ENCODE data around the gene NUDT4. TPM values are rescaled to one million over a fixed set of nuclear protein-coding genes. Genes with fewer than 3 reads are reported as not detected.
"Not testable (repeated sequence)": the region's sequence is repeated elsewhere in the genome, so short reads cannot be mapped to it uniquely, and the experiment has no call there.

The NUDT4 gene
- total RNA-seq, 2 donors from 2014 or later, result 59.7 to 66.9 TPM

- Histone ChIP-seq H3K4me1 (peaks cover 57% of the 10 kb centered on the region), H3K27me3 (no peaks in the 10 kb centered on the region), H3K36me3 (replicated peaks in 1 of 2; ENCODE audit: insufficient read depth in 1 of 2, low read depth in 2 of 2) (no peaks in the 10 kb centered on the region), H3K9me3 (no peaks in the 10 kb centered on the region), H3K4me3 (no peak overlapping the region), H3K27ac (no peak overlapping the region)
- DNase-seq (no peak), ATAC-seq (no peak)
- 82 to 87% methylated on average over 1 of the region's 1 CpG for WGBS, 2 donors
- no peak for TF ChIP-seq POLR2A (IDR thresholded peaks at IDR 0.05)
- no peak for TF ChIP-seq CTCF (IDR thresholded peaks at IDR 0.05)
- intact Hi-C loops (cut with DNase I), result no loop called here
These were observed 52.1 kb downstream of the NUDT4 start for GRCh38 chr12:93429852-93430251.

GRCh38 chr12:93430280-93430679 is 52.6 kb downstream of the NUDT4 start:
- WGBS, 2 donors, result 76 to 80% methylated on average over 4 of the region's 4 CpGs
- TF ChIP-seq POLR2A (IDR thresholded peaks at IDR 0.05), result no peak
- TF ChIP-seq CTCF (IDR thresholded peaks at IDR 0.05), result no peak
- no peak overlapping the region for H3K4me3 ChIP-seq
- ATAC-seq (no peak), DNase-seq (no peak)
- H3K36me3 ChIP-seq (replicated peaks in 1 of 2; ENCODE audit: insufficient read depth in 1 of 2, low read depth in 2 of 2), result no peaks in the 10 kb centered on the region
- intact Hi-C loops (cut with DNase I), result no loop called here
- no peaks in the 10 kb centered on the region for H3K9me3 ChIP-seq
- peaks cover 52% of the 10 kb centered on the region for H3K4me1 ChIP-seq
- H3K27me3 ChIP-seq, result no peaks in the 10 kb centered on the region
- no peak overlapping the region for H3K27ac ChIP-seq

GRCh38 chr12:93432031-93432430 is 54.3 kb downstream of the NUDT4 start:
- H3K36me3 ChIP-seq (replicated peaks in 1 of 2; ENCODE audit: insufficient read depth in 1 of 2, low read depth in 2 of 2); intact Hi-C loops (cut with DNase I); H3K27ac ChIP-seq; ATAC-seq; H3K4me3 ChIP-seq; H3K9me3 ChIP-seq; H3K27me3 ChIP-seq; DNase-seq: not testable (repeated sequence)
- WGBS, 2 donors, result 90 to 95% methylated on average over 6 of the region's 6 CpGs
- H3K4me1 ChIP-seq, result peaks cover 36% of the 10 kb centered on the region

GRCh38 chr12:93434256-93434865 is 56.6 kb downstream of the NUDT4 start:
- Histone ChIP-seq H3K27me3 (no peaks in the 10 kb centered on the region), H3K4me1 (peaks cover 19% of the 10 kb centered on the region), H3K36me3 (replicated peaks in 1 of 2; ENCODE audit: insufficient read depth in 1 of 2, low read depth in 2 of 2) (no peaks in the 10 kb centered on the region), H3K9me3 (no peaks in the 10 kb centered on the region), H3K27ac (peak overlapping the region in 1 of 4 donors; percentile 9), H3K4me3 (no peak overlapping the region)
- 59 to 69% methylated on average over 5 of the region's 5 CpGs for WGBS, 2 donors
- no peak for ATAC-seq
- intact Hi-C loops (cut with DNase I), result no loop called here
- TF ChIP-seq CTCF (IDR thresholded peaks at IDR 0.05) (no peak), POLR2A (IDR thresholded peaks at IDR 0.05) (no peak)
- no peak for DNase-seq

GRCh38 chr12:93438266-93439050 is 60.7 kb downstream of the NUDT4 start:
- no peaks in the 10 kb centered on the region for H3K36me3 ChIP-seq (replicated peaks in 1 of 2; ENCODE audit: insufficient read depth in 1 of 2, low read depth in 2 of 2)
- 74 to 75% methylated on average over 3 of the region's 3 CpGs for WGBS, 2 donors
- H3K27ac ChIP-seq, result no peak overlapping the region
- peaks cover 16% of the 10 kb centered on the region for H3K4me1 ChIP-seq
- H3K4me3 ChIP-seq, result no peak overlapping the region
- no peak for ATAC-seq
- no peaks in the 10 kb centered on the region for H3K9me3 ChIP-seq
- no peaks in the 10 kb centered on the region for H3K27me3 ChIP-seq
- intact Hi-C loops (cut with DNase I), result no loop called here
- DNase-seq, result no peak
- TF ChIP-seq POLR2A (IDR thresholded peaks at IDR 0.05) (no peak), CTCF (IDR thresholded peaks at IDR 0.05) (no peak)
